ENCODE results near the gene KRTAP4-9.
"Not testable (repeated sequence)": the region's sequence is repeated elsewhere in the genome, so short reads cannot be mapped to it uniquely, and the experiment has no call there.

KRTAP4-9 gene

DNA sequence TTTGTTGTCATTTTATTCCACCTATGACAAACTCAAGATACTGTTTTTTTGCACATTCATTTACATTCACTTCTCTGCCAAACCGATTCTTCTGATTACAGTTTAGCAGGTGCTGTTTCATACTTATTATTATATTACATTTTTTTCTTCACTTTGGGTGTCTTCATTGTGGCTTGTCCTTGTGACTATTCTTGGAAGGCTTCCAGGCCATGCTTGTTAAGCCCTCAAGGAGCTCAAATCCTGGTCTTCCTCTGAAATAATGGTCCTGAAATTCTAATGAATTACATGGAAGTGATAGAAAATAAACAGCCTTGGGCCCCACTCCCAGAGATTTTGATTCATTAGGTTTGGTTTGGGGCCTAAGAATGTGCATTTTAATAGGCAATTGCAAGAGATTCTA is 40.9 kb upstream of the KRTAP4-9 start:
- TF ChIP-seq, protein P1, sequence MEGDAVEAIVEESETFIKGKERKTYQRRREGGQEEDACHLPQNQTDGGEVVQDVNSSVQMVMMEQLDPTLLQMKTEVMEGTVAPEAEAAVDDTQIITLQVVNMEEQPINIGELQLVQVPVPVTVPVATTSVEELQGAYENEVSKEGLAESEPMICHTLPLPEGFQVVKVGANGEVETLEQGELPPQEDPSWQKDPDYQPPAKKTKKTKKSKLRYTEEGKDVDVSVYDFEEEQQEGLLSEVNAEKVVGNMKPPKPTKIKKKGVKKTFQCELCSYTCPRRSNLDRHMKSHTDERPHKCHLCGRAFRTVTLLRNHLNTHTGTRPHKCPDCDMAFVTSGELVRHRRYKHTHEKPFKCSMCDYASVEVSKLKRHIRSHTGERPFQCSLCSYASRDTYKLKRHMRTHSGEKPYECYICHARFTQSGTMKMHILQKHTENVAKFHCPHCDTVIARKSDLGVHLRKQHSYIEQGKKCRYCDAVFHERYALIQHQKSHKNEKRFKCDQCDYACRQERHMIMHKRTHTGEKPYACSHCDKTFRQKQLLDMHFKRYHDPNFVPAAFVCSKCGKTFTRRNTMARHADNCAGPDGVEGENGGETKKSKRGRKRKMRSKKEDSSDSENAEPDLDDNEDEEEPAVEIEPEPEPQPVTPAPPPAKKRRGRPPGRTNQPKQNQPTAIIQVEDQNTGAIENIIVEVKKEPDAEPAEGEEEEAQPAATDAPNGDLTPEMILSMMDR (conservative IDR thresholded peaks at IDR 0.05; ENCODE audit: low read depth): no peak
- no peak overlapping the region for H3K27ac ChIP-seq
- CTCF ChIA-PET: no interaction called here
- no peak for DNase-seq (ENCODE audit: low spot score)
- POLR2A ChIA-PET (ENCODE audit: low non-redundant PET): no interaction called here

DNA sequence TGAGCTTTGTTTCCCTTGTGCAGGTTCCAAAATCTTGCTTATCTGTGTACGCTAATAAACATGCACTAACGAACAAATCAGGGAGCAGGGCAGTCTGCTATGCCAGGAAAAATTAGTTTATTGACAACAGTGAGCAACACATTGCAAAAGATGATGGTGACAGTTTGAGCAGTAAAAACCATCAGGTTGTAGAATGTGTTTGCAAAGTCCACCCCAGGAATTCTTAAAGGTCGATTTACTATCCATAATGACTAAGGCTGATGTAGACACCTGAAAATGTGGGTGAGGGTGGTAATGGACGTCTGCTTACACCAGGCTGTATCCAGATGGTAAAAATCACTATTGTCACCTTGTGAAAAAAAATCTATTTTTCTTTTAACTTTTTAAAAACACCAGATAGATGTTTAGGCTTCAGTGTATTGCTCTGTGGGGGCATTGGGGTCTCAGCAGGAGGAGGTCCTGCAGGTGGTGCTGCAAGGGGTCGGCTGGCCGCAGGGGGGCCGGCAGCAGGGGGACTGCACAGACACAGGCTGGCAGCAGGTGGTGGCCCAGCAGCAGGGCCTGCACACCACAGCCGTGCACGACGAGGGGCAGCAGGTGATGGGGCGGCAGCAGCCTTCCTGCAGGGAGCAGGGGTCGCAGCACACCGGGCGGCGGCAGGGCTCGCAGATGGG is 40.0 kb upstream of the KRTAP4-9 start:
- POLR2A ChIA-PET (ENCODE audit: low non-redundant PET); H3K27ac ChIP-seq; CTCF ChIA-PET; DNase-seq (ENCODE audit: low spot score): not testable (repeated sequence)

DNA sequence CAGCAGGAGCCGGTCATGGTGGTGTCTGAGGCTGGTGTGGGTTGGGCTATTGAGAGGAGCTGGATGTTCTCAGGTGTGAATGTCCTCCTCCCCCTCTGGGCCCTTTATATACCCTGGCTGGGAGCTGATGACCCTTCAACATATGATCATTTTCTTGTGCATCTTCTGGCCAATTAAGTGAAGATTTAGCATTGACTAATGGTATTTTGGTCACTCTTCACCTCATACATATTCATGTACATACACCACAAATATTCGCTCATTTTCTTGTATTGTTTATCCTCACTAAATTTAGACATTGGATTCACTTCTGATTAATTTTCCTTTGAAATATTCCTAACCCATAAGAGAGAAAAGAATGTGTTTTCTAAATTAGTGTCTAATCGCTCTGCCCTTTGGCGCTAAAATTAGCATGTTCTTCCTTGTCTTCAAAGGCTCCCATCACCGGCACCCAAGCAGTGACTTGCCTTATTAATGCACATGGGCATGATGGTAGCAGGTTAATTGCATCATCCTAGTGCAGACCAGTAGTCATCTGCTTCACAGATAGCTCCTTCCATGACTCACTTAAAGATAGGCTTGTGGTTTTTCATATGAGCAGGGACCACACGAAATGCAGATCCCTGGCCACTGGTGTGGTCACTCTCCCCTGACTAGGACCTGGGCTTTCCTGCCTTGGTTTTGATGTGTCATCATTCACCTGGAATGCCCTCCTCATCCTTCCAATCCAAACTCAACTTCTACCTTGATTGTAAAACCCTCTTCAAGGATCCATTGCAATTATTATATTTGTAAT is 39.2 kb upstream of the KRTAP4-9 start, which contains the start of gene KRTAP2-4:
KRTAP2-4 (minus strand) TSS at position 51 of the 796 bp plus-strand sequence; CDS start at position 17, 34 bp downstream.
- DNase-seq (ENCODE audit: low spot score): peak; percentile 49
- CTCF ChIA-PET: no interaction called here
- TF ChIP-seq, protein P1 (conservative IDR thresholded peaks at IDR 0.05; ENCODE audit: low read depth): no peak
- POLR2A ChIA-PET (ENCODE audit: low non-redundant PET): no interaction called here
- H3K27ac ChIP-seq: no peak within 1 kb of the TSS

DNA sequence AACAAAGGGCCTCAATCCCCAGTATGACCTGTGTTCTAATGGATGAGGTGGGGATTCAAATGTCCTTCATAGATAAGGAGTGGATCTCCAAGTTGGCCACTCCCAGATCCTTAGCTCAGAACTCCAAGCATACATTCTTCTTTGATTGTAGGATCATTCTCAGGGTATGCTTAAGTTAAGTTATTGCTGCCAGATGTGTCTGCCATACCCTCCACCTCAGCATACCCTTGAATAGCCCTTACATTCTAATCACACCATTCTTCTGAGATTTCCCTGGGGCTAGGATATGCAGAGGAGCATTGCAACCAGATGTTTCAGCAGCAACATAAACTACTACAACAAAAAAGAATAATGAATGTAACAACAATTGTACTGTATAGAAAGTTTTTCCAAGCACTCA is 37.9 kb upstream of the KRTAP4-9 start:
- TF ChIP-seq, protein P1 (conservative IDR thresholded peaks at IDR 0.05; ENCODE audit: low read depth): no peak
- POLR2A ChIA-PET (ENCODE audit: low non-redundant PET): no interaction called here
- no peak overlapping the region for H3K27ac ChIP-seq
- CTCF ChIA-PET: no interaction called here
- no peak for DNase-seq (ENCODE audit: low spot score)

DNA sequence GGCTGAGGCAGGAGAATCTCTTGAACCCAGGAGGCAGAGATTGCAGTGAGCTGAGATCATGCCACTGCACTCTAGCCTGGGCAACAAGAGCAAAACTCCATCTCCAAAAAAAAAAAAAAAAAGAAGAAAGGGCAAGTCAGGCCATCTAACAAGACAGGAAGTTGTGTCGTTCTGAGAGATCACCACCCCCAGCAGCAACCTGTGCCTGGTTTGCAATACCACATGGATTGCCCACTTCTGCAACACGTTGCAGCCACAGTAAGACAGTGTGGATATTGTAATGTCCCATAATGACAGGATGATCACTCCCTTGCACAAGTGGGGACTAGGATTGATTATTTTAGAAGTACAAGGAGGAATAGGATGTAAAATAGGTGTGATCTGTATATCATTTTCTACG is 36.2 kb upstream of the KRTAP4-9 start:
- H3K27ac ChIP-seq: no peak overlapping the region
- POLR2A ChIA-PET (ENCODE audit: low non-redundant PET): no interaction called here
- TF ChIP-seq, protein P1 (conservative IDR thresholded peaks at IDR 0.05; ENCODE audit: low read depth): no peak
- CTCF ChIA-PET: no interaction called here
- DNase-seq (ENCODE audit: low spot score): no peak

DNA sequence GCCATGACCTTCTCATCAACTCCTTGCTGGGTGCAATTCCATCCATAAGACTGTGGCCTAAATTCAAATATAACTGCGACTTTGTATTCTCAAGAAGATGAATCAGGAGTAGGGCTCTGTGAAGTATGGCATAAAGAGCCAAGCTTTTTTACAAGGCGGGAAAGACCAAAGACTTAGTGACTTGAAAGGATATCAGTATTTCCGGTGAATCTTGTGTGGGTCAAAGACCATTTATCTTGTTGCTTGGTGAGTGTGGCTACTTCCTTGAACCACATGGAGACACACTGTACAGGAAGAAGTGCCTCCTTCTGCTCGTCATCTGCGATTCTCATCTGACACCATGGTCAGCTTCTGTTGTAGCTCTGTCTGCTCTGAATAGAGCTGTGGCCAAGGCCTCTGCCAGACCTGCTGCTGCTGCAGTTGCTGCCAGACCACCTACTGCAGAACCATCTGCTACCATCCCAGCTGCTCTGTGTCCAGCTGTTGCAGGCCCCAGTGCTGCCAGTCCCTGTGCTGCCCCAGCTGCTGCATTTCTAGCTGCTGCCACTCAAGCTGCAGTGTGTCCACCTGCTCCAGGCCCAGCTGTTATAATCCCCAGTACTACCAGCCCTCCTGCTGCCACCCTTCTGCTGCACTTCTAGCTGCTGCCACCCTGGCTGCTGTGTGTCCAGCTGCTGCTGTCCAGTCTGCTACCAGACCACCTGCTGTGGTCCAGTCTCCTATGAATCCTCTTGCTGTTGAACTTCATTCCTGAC is 33.4 kb upstream of the KRTAP4-9 start:
- CTCF ChIA-PET: no interaction called here

More for the DNA sequence above, 33.4 kb upstream of the KRTAP4-9 start:
- TF ChIP-seq, protein P1 (conservative IDR thresholded peaks at IDR 0.05; ENCODE audit: low read depth): no peak
- H3K27ac ChIP-seq: no peak overlapping the region
- POLR2A ChIA-PET (ENCODE audit: low non-redundant PET): no interaction called here
- no peak for DNase-seq (ENCODE audit: low spot score)

Measured in RWPE1 (cell line).